M059J (cell line): ENCODE measurements around the gene HEXIM2. TPM values are rescaled to one million over a fixed set of nuclear protein-coding genes. Genes with fewer than 3 reads are reported as not detected.

Experiments
- DNase-seq: peaks from one replicate; pipeline ENCODE4 v3.0.0-alpha.2; 2012; ENCODE audit warnings: low read depth
- total RNA-seq: library from RNA; depleted of rRNA; stranded (reverse); fragments of >200 nt; shearing (Covaris generic); gene quantifications from 2 replicates; pipeline ENCODE4 v1.2.3, GENCODE V29; 2014

HEXIM2 gene
- total RNA-seq, 1 experiment from 2014 or later, result 7.0 TPM

- DNase-seq, result peak; percentile 56
These were observed 34.0 kb upstream of the HEXIM2 start for GRCh38 chr17:45127548-45128300.

- no peak for DNase-seq
These were observed 33.3 kb upstream of the HEXIM2 start for GRCh38 chr17:45128331-45128730.

DNA sequence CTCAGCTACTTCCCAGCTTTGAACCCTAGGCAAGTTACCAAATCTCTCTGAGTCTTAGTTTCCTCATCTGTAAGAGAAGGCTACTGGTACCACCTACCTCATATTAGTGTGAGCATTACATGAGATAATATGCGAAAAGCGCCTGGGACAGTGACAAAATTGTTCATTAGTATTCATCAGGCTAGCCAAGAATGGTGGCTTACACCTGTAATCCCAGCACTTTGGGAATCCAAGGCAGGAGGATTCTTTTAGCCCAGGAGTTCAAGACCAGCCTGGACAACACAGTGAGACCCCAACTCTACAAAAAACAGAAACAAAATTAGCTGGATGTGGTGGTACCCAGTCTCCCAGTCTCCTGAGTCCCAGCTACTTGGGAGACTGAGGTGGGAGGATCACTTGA is 32.7 kb upstream of the HEXIM2 start:
- no peak for DNase-seq

GRCh38 chr17:45129426-45129939 is 32.2 kb upstream of the HEXIM2 start:
- peak; percentile 59 for DNase-seq

DNA sequence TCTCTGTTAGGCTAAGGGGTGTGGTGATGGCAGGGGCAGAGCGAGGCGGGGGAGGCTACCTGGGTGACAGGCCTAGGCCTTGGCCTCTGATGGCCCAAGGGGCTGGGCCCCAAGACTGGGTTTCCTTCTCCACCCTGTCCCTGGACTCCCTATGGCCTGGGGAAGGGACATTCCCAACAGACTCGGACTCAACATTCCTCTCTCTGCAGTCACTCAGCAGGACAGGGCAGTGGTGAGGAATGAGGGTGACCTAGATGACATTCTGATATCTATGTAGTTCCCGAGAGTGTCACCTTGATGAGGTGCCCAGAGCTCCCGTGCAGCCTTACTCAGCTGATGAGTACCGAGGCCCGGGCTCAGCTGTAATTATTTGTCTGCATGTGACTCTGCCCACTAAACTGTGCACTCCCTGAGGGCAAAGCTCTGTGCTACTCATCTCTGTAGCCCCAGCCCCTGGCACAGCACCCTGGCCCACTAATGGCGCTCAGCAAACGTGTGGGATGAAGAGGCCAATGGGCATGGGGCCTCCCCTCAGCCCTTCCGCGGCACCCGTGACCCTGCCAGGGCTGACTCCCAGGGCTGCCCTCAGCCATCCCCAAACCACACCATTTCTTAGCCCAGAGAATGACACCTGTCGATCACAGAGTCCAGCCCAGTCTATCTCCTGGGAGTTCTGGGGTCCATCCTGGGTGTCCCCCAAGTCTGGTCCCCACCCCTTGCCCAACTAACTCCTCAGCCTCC is 31.6 kb upstream of the HEXIM2 start:
- peak; percentile 79 for DNase-seq

DNA sequence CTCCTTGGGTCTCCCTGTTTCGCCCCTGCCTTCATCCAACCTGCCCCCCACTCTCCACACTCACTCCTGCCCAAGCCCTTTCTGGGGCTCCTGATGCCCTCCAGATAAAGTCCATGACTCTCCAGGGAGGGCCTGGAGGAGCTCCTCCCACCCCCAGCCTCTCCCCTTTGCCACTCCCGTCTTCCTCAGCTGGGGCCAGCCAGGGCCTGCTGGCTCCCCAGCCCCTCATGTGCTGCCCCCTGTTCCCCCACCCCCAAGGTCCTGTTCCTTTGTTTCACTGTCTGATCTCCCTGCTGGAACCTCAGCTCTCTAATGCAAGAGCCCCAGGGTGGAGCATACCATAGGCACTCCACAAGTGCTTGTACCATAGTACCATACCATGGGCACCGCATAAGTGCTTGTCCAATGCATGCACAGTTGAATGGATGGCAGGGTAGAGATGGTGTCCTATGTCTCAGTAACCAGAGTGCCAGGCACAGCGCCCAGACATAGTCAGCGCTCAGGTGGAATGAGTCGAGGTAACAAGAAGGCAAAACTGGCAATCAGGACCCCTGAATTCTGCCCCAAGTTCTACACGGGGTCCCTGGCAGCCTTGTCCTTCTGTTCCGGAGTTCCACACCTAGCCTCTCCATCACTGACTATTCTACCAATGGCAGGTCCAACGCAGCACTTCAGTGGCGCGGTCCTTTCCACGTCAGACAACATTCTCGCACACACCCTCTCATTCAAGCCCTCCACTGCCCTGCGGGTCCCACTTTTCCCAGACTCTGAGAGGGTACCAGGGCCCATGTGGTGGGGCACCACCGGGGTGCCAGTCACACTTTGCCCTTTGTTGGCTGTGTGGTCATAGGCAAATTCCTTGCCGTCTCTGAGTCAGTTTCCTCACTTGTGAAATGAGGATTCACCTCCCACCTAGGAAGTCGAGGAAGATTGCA is 30.7 kb upstream of the HEXIM2 start:
- no peak for DNase-seq

DNA sequence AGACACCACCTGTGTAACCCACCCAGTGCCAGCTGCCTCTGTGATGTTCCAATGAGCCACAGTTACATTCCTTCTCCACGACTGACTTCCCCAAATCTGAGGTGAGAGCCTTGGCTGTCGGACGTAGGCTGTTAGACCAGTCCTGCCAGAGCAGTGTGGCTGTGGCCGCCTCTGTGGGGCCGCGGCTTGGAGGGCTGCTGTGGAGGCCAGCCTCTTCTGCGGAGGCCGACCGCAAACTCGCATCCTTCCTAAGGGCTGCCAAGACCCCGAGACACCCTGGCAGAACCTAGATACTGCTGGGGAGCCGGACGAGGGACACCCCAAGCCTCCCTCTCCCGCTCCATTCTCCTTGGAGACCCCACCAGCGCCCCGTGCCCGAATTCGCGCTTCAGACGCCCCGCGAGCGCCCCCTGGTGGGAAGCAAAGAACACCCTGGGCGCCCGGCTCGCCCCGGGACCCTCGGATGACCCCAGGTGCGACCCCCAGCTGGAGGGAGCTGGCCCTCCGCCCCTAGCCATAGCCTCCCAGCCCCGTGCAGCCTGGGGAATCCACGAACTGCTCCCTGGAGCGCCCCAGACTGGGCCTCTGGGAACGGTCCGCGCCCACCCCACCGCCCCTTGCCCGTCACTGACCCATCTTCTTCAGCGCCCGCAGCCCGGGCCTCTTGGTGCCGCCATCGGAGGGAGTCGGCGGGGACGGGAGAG is 29.9 kb upstream of the HEXIM2 start:
- DNase-seq, result peak; percentile 50

GRCh38 chr17:45132320-45132571 is 29.4 kb upstream of the HEXIM2 start, which contains the start of gene PLCD3:
PLCD3 (minus strand) TSS chr17:45132515; CDS start chr17:45132410, 105 bp downstream.
- DNase-seq, result no peak

DNA sequence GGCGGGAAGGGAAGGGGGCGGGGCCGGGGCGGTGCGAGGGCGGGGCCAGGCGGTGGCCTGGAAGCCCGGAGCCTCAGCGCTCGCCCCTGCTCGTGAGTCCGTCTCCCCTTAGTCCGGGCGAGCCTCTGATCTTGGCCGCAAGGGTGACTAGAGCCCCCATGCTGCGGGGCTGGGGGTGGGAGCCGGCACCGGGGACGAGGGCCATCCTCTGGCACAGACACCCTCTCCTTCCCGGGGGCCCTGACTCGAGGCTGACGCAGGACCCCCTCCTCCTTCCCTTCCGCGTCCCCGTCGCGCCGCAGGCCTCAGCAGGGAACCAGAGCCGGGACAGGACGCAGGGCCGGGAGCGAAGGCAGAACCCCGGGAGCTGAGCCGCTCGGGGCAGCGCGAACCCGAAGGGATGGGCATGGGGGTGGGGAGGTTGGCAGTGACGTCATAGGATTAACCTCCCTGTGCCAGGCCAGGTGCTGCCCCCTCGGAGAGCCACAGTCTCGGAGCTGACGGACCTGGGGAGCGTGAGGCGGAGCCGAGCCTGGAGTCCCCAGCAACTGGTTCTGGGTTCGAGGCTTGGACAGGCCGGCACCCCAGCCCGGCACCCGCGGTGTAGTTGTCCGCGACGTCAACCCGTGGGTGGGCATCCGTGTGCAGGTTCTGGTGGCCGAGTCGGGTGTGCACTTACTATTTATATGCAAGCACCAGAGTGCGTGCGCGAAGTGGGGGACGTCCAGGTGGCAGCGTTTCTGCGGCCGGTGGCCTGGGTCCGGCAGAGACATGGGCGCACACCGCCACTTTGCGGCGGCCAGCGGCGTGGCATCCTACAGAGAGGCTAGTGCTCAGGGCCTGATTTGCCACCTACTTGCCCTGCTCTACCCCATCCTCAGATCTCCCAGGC is 28.9 kb upstream of the HEXIM2 start:
- DNase-seq, result peak; percentile 74

- peak; percentile 95 for DNase-seq
These were observed 26.3 kb upstream of the HEXIM2 start, which contains the start of gene ACBD4 for GRCh38 chr17:45135192-45135977. ACBD4 (plus strand) TSS chr17:45135687; CDS start chr17:45136145, 458 bp downstream.

DNA sequence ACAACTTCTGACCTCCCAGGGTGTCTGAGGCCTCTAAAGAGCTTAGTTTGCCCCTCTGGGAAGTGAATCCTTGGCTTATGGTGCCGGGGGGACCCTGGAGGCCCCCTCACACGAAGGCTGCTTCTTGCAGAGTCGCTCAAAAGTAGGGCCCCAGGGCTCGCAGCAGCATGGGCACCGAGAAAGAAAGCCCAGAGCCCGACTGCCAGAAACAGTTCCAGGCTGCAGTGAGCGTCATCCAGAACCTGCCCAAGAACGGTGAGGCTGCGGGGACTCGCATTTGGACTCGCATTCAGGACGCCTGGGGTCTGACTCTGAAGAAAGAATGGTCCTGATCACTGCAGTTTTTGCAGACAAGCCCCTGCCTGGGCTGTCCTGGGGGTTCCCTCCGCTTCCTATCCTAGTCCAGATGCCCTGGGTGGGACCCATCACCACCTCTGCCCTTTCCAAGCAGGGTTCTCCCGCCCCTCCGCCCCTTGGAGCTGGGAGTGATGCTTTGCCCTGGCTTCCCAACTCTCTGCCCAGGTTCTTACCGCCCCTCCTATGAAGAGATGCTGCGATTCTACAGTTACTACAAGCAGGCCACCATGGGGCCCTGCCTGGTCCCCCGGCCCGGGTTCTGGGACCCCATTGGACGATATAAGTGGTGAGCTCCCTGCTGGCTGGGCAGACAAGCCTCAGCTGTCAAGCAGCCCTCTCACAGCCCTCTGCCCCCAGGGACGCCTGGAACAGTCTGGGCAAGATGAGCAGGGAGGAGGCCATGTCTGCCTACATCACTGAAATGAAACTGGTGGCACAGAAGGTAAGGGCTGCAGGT is 25.5 kb upstream of the HEXIM2 start:
- DNase-seq, result no peak

- no peak for DNase-seq
These were observed 24.7 kb upstream of the HEXIM2 start for GRCh38 chr17:45136846-45137560.

DNA sequence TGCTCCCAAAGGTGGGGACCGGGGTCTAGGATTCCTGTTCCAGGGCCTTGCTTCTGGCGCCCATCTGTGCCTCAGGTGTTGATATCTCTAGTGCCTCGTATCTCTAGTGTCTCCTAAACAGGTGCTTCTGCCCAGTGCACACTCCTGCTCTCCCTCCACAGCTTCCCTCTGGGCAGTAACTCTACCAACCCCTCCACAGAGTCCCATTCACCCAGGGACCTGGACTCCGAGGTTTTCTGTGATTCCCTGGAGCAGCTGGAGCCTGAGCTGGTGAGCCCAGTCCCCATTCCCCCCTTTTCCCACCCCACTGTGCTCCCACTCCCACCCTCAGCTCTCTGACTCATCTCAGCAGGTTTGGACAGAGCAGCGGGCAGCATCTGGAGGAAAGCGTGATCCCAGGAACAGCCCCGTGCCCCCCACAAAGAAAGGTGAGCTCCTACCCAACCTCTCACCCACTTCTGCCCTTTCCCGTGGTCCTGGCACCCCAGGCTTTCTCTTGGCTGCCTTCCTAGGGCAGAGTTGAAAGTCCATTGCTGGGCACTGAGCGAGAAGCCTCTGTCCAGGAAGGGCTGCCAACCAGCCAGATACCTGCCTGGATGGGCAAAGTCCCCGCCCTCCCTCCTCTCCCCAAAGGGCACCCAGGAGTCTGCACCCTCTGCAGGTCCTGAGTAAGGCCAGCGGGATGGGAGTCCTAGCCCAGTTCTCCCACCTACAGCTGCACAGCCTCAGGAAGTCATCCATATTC is 23.9 kb upstream of the HEXIM2 start:
- DNase-seq, result no peak

GRCh38 chr17:45138911-45139532 is 22.7 kb upstream of the HEXIM2 start:
- DNase-seq, result no peak

- DNase-seq, result no peak
These were observed 22.1 kb upstream of the HEXIM2 start for GRCh38 chr17:45139533-45139920.

GRCh38 chr17:45143094-45143670 is 18.5 kb upstream of the HEXIM2 start:
- no peak for DNase-seq
